Right lobe of liver (tissue), 6 donors: ENCODE data around the gene ZDHHC12. TPM values are rescaled to one million over a fixed set of nuclear protein-coding genes. Genes with fewer than 3 reads are reported as not detected.
A peak's percentile ranks its signal among the peaks of the same experiment; 100 is the strongest.

Experiments used
- ATAC-seq, 4 donors: fragments of 200-7000 bp; cut with Tn5 transposase; one replicate each; pipeline ENCODE4 v1.9.1; 2020; ENCODE audit warnings: mild to moderate bottlenecking in 4 of 4, moderate library complexity in 4 of 4
- DNase-seq, 3 donors: peaks; one replicate each; pipeline ENCODE4 v3.0.0-alpha.2; 2020
- H3K27ac ChIP-seq, 3 donors: fragments of 200-600 bp; one replicate each; pipeline ENCODE4 v1.8.0; 2022
- H3K27me3 ChIP-seq, 2 donors: fragments of 200-600 bp; one replicate each; pipeline ENCODE4 v1.8.0; 2022
- H3K36me3 ChIP-seq, 4 donors: fragments of 200-600 bp; sonication (generic) in 1 of 4; one replicate each; pipeline versions ENCODE4 v1.5.1 to v1.8.0; 2017 to 2022; ENCODE audit warnings: control low read depth in 1 of 4
- H3K4me1 ChIP-seq, 4 donors: fragments of 200-600 bp; sonication (generic) in 1 of 4; one replicate each; pipeline versions ENCODE4 v1.5.1 to v1.8.0; 2017 to 2022; ENCODE audit warnings: control low read depth in 1 of 4
- H3K4me3 ChIP-seq, 3 donors: fragments of 200-600 bp; one replicate each; pipeline ENCODE4 v1.8.0; 2022
- H3K9me3 ChIP-seq, 4 donors: fragments of 200-600 bp; sonication (generic) in 1 of 4; one replicate each; pipeline versions ENCODE4 v1.5.1 to v1.8.0; 2017 to 2022; ENCODE audit warnings: control low read depth in 1 of 4
- CTCF ChIP-seq, 4 donors: fragments of 200-600 bp in 3 of 4; fragments of 450-650 bp in 1 of 4; IDR thresholded peaks; one replicate each; pipeline versions ENCODE4 v1.5.1 to v1.8.0; 2016 to 2022; ENCODE audit warnings: antibody characterized with exemption in 4 of 4, mild to moderate bottlenecking in 2 of 4
- POLR2A ChIP-seq: fragments of 450-650 bp; IDR thresholded peaks from one replicate; pipeline ENCODE4 v1.6.1; 2017; ENCODE audit warnings: antibody characterized with exemption, mild to moderate bottlenecking
- WGBS: methylation state at CpG from one replicate; pipeline ENCODE4 v1.1.6; 2018; ENCODE audit warnings: low coverage, low lambda C conversion rate; ENCODE audit not compliant: insufficient coverage; ENCODE audit errors: missing lambda C conversion rate; 5-methylcytosine and 5-hydroxymethylcytosine counted together
- intact Hi-C, 2 donors: fragments of 100-400 bp; cut with DNase I; formaldehyde crosslinking; loops; one replicate each; pipeline versions ENCODE4 v1.11.2 to v1.14.1; 2022
- total RNA-seq, 6 experiments: library from RNA; depleted of rRNA in 2 of 6; stranded (reverse); fragments of >200 nt in 2 of 6; fragmentation: NEBNext Ultra II Directional in 3 of 6; extraction: Animal tissue kit (Norgen Biotek cat#: 25700) in 3 of 6; gene quantifications; one replicate each; pipeline versions ENCODE4 v1.1.0 to v1.2.4, GENCODE V29; 2016 to 2023
- donor health status: DM: no; HTN: yes; CAD: no.
- donor health status: DM: no; HTN: no; CAD: no.
- donor health status: DM: no; HTN: no; CAD: no.
- donor health status: DM: no; HTN: yes; CAD: no.
- donor health status: DM: no; HTN: yes; CAD: no.

Gene ZDHHC12
- total RNA-seq, 6 experiments from 2014 or later, result 14.1 to 46.1 (median 22.7) TPM

GRCh38 chr9:128705051-128705965 lies 18.6 kb downstream of the ZDHHC12 start:
- DNase-seq (peak; percentile 15 to 52 (median 45)), ATAC-seq (no peak)
- Histone ChIP-seq H3K9me3 (no peaks in the 10 kb centered on the region), H3K4me3 (no peak overlapping the region), H3K4me1 (no peaks in the 10 kb centered on the region), H3K27ac (no peak overlapping the region), H3K36me3 (no peaks in the 10 kb centered on the region), H3K27me3 (no peaks in the 10 kb centered on the region)
- intact Hi-C loops, result no loop called here
- WGBS, result 96% methylated on average over 4 of the region's 36 CpGs
- TF ChIP-seq POLR2A (no peak), CTCF (IDR thresholded peaks at IDR 0.05) (no peak)

GRCh38 chr9:128704356-128704670 lies 19.6 kb downstream of the ZDHHC12 start:
- Histone ChIP-seq H3K27me3 (no peaks in the 10 kb centered on the region), H3K27ac (peak overlapping the region in 1 of 3 donors; percentile 60), H3K36me3 (no peaks in the 10 kb centered on the region), H3K9me3 (no peaks in the 10 kb centered on the region), H3K4me3 (peak overlapping the region in 1 of 3 donors; percentile 73), H3K4me1 (no peaks in the 10 kb centered on the region)
- ATAC-seq (no peak), DNase-seq (no peak)
- intact Hi-C loops, result no loop called here
- TF ChIP-seq POLR2A (no peak), CTCF (IDR thresholded peaks at IDR 0.05) (no peak)
- WGBS, result 80% methylated on average over 1 of the region's 5 CpGs

GRCh38 chr9:128703616-128704355 lies 20.1 kb downstream of the ZDHHC12 start:
- DNase-seq (peak; percentile 24 to 77 (median 54)), ATAC-seq (peak in 2 of 4 donors; percentile 48 to 53)
- Histone ChIP-seq H3K4me1 (no peaks in the 10 kb centered on the region), H3K9me3 (no peaks in the 10 kb centered on the region), H3K36me3 (no peaks in the 10 kb centered on the region), H3K4me3 (peak overlapping the region in 1 of 3 donors; percentile 73), H3K27ac (peak overlapping the region in 2 of 3 donors; percentile 45 to 60), H3K27me3 (no peaks in the 10 kb centered on the region)
- intact Hi-C loops, result no loop called here
- 94% methylated on average over 3 of the region's 31 CpGs for WGBS
- TF ChIP-seq CTCF (IDR thresholded peaks at IDR 0.05) (no peak), POLR2A (no peak)

- H3K36me3 ChIP-seq, result no peaks in the 10 kb centered on the region
- WGBS, result 20% methylated on average over 8 of the region's 55 CpGs
- H3K4me3 ChIP-seq, result peak overlapping the region; percentile 53 to 86 (median 73)
- DNase-seq, result peak; percentile 29 to 64 (median 59)
- H3K9me3 ChIP-seq, result no peaks in the 10 kb centered on the region
- ATAC-seq, result peak in 3 of 4 donors; percentile 15 to 33 (median 18)
- H3K4me1 ChIP-seq, result no peaks in the 10 kb centered on the region
- no peaks in the 10 kb centered on the region for H3K27me3 ChIP-seq
- TF ChIP-seq POLR2A (no peak), CTCF (IDR thresholded peaks at IDR 0.05) (no peak)
- intact Hi-C loops, result no loop called here
- peak overlapping the region; percentile 45 to 60 (median 60) for H3K27ac ChIP-seq
Measured at GRCh38 chr9:128702949-128703615, 20.8 kb downstream of the ZDHHC12 start.
